Measurements from ENCODE around the gene ADAM20. TPM values are rescaled to one million over a fixed set of nuclear protein-coding genes. Genes with fewer than 3 reads are reported as not detected.

The ADAM20 gene
- total and polyA plus RNA-seq, 5 donors: 0.16 to 1.0 (median 0.50) TPM

Other genes with a start within 250 kb of the ADAM20 start
- gene COX16, start 175.3 kb downstream of the ADAM20 start, total RNA-seq: 10 to 100 TPM; 25.3 to 32.7 (median 28.7) TPM
- gene COX16, start 175.3 kb downstream of the ADAM20 start, polyA plus RNA-seq: 54.9 TPM
- 10 to 100 TPM; 42.7 to 51.6 (median 44.7) TPM for gene SYNJ2BP, start 117.9 kb downstream of the ADAM20 start, total RNA-seq
- 17.9 TPM for gene SYNJ2BP, start 117.9 kb downstream of the ADAM20 start, polyA plus RNA-seq
- gene ADAM21, start 82.8 kb downstream of the ADAM20 start, total RNA-seq: under 1 TPM in 3 of 4 donors, not detected in 1; 0.32 to 0.37 (median 0.34) TPM
- gene ADAM21, start 82.8 kb downstream of the ADAM20 start, polyA plus RNA-seq: 0.29 TPM
- gene MED6, start 65.7 kb upstream of the ADAM20 start, total RNA-seq: 10 to 100 TPM; 18.4 to 21.2 (median 20.9) TPM
- gene MED6, start 65.7 kb upstream of the ADAM20 start, polyA plus RNA-seq: 14.1 TPM
- gene TTC9, start 106.9 kb upstream of the ADAM20 start, total RNA-seq: 1 to 10 TPM; 1.7 to 4.7 (median 2.7) TPM
- 0.95 TPM for gene TTC9, start 106.9 kb upstream of the ADAM20 start, polyA plus RNA-seq

Data from right cardiac atrium (tissue), 5 donors.